ENCODE data around the gene ADORA2A. TPM values are rescaled to one million over a fixed set of nuclear protein-coding genes. Genes with fewer than 3 reads are reported as not detected.

The ADORA2A gene
- total and polyA plus RNA-seq, 2 donors (not counting 1 experiment from before 2014, with no cell fraction given), result 0.78 to 1.5 TPM

GRCh38 chr22:24414523-24414922 lies 12.9 kb upstream of the ADORA2A start:
- Histone ChIP-seq H3K27me3 (ENCODE audit: control insufficient read depth, insufficient read depth, low read length) (no peaks in the 10 kb centered on the region), H3K9ac (ENCODE audit: insufficient read depth, low read length) (no peak overlapping the region), H3K9me3 (ENCODE audit: control insufficient read depth, insufficient read depth, low read depth, low read length) (no peaks in the 10 kb centered on the region), H3K4me3 (replicated peaks in 1 of 4; ENCODE audit: control extremely low read depth in 1 of 4, insufficient read depth in 1 of 4, low read depth in 3 of 4, low read length in 4 of 4) (no peak overlapping the region), H2AFZ (ENCODE audit: low read length) (no peak overlapping the region), H3K36me3 (ENCODE audit: control insufficient read depth, insufficient read depth, low read length) (peaks cover 13% of the 10 kb centered on the region), H3K27ac (ENCODE audit: insufficient read depth, low read length) (no peak overlapping the region), H4K20me1 (ENCODE audit: control insufficient read depth, extremely low read depth, insufficient read depth, low read length) (no peaks in the 10 kb centered on the region), H3K4me2 (ENCODE audit: extremely low read depth, insufficient read depth, low read length) (no peak overlapping the region), H3K4me1 (ENCODE audit: control insufficient read depth, extremely low read depth, insufficient read depth, low read length) (peaks cover 13% of the 10 kb centered on the region), H3K79me2 (ENCODE audit: control insufficient read depth, insufficient read depth, low read length) (no peaks in the 10 kb centered on the region)
- no peak for TF ChIP-seq EZH2 (IDR thresholded peaks at IDR 0.05; ENCODE audit: low read length, missing control alignments)
- TF ChIP-seq CTCF (conservative IDR thresholded peaks at IDR 0.05 in 1 of 2, IDR thresholded peaks at IDR 0.05 in 1 of 2; ENCODE audit: low read depth in 1 of 2, low read length in 2 of 2), result no peak
- DNase-seq (ENCODE audit: low read depth in 2 of 2), result no peak

DNA sequence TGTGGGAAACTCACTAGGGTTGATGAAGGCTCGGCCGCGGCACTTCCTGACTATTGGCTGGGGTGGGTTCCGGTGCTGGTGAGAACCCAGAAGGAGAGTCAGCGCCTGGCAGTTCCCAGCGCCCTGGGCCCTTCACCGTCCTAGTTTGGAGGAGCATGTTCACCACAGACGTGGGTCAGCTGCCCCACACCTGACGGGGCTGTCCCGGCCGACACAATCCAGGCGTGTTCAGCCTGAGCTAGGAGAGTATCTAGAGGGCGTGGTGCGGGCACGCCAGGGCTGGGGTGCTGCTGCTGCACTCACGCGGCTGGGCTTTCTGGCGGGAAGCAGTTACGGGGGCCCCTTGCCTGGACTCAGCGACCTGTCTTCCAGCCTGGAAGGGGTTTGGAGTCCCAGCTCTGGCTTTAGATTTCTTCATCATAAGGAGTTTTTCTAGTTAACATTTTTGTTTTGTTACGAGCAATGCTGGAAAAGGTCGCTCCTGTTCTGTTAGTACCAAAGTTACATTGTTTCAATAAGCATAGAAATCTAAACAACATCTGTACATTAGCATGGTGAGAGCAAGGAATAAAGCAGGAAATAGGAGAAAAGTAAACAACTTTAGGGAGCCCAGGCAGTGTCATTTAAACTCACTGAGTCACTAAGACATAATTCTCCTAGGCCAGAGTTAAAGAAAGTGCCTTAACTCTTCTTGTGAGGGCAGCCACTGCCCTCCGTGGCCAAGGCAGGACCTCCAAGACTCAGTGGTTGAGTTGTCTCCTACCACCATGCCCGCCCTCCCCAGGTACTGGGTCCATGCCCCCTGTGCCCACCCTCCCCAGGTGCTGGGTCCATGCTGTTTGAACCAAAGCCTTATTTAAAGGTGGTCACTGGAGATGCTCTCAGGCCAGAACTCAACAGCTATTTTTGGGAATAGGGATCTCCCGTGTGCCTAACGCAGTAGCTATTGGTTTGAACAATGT lies 12.1 kb upstream of the ADORA2A start:
- Histone ChIP-seq H3K36me3 (ENCODE audit: control insufficient read depth, insufficient read depth, low read length) (peaks cover 13% of the 10 kb centered on the region), H3K9me3 (ENCODE audit: control insufficient read depth, insufficient read depth, low read depth, low read length) (no peaks in the 10 kb centered on the region), H3K27me3 (ENCODE audit: control insufficient read depth, insufficient read depth, low read length) (no peaks in the 10 kb centered on the region), H3K4me2 (ENCODE audit: extremely low read depth, insufficient read depth, low read length) (no peak overlapping the region), H3K4me1 (ENCODE audit: control insufficient read depth, extremely low read depth, insufficient read depth, low read length) (peaks cover 8% of the 10 kb centered on the region), H4K20me1 (ENCODE audit: control insufficient read depth, extremely low read depth, insufficient read depth, low read length) (no peaks in the 10 kb centered on the region), H3K4me3 (replicated peaks in 1 of 4; ENCODE audit: control extremely low read depth in 1 of 4, insufficient read depth in 1 of 4, low read depth in 3 of 4, low read length in 4 of 4) (no peak overlapping the region), H3K79me2 (ENCODE audit: control insufficient read depth, insufficient read depth, low read length) (no peaks in the 10 kb centered on the region), H3K27ac (ENCODE audit: insufficient read depth, low read length) (no peak overlapping the region), H2AFZ (ENCODE audit: low read length) (no peak overlapping the region), H3K9ac (ENCODE audit: insufficient read depth, low read length) (no peak overlapping the region)
- no peak for DNase-seq (ENCODE audit: low read depth in 2 of 2)
- no peak for TF ChIP-seq EZH2 (IDR thresholded peaks at IDR 0.05; ENCODE audit: low read length, missing control alignments)
- no peak for TF ChIP-seq CTCF (conservative IDR thresholded peaks at IDR 0.05 in 1 of 2, IDR thresholded peaks at IDR 0.05 in 1 of 2; ENCODE audit: low read depth in 1 of 2, low read length in 2 of 2)

DNA sequence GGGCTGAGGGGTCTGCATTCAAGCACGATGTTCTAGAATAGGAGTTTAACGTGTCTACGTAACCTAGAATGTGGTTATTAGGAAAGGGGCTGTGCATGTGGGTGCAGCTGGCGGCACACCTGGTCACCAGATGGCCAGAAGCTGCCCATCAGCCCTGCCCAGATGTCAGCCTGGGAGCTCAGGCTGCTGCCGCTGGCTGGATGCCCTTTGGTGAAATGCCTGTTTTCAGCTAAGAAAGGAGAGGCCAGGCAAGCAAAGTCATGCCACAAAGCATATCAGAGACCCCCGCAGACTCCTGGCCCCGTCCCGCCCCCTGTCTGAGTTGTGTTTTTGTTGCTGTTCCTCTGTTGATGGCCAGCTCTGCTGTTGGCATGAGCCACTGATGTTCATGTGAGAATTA lies 11.3 kb upstream of the ADORA2A start:
- no peak for DNase-seq (ENCODE audit: low read depth in 2 of 2)
- Histone ChIP-seq H3K36me3 (ENCODE audit: control insufficient read depth, insufficient read depth, low read length) (peaks cover 13% of the 10 kb centered on the region), H3K9me3 (ENCODE audit: control insufficient read depth, insufficient read depth, low read depth, low read length) (no peaks in the 10 kb centered on the region), H3K4me2 (ENCODE audit: extremely low read depth, insufficient read depth, low read length) (no peak overlapping the region), H3K27me3 (ENCODE audit: control insufficient read depth, insufficient read depth, low read length) (no peaks in the 10 kb centered on the region), H4K20me1 (ENCODE audit: control insufficient read depth, extremely low read depth, insufficient read depth, low read length) (no peaks in the 10 kb centered on the region), H3K79me2 (ENCODE audit: control insufficient read depth, insufficient read depth, low read length) (no peaks in the 10 kb centered on the region), H3K9ac (ENCODE audit: insufficient read depth, low read length) (no peak overlapping the region), H3K4me1 (ENCODE audit: control insufficient read depth, extremely low read depth, insufficient read depth, low read length) (peaks cover 8% of the 10 kb centered on the region), H2AFZ (ENCODE audit: low read length) (no peak overlapping the region), H3K27ac (ENCODE audit: insufficient read depth, low read length) (no peak overlapping the region), H3K4me3 (replicated peaks in 1 of 4; ENCODE audit: control extremely low read depth in 1 of 4, insufficient read depth in 1 of 4, low read depth in 3 of 4, low read length in 4 of 4) (no peak overlapping the region)
- TF ChIP-seq CTCF (conservative IDR thresholded peaks at IDR 0.05 in 1 of 2, IDR thresholded peaks at IDR 0.05 in 1 of 2; ENCODE audit: low read depth in 1 of 2, low read length in 2 of 2) (no peak), EZH2 (IDR thresholded peaks at IDR 0.05; ENCODE audit: low read length, missing control alignments) (no peak)

All from fibroblast of lung (primary cell).